Left kidney (tissue), 8 donors: ENCODE data around the gene BIVM. TPM values are rescaled to one million over a fixed set of nuclear protein-coding genes. Genes with fewer than 3 reads are reported as not detected.
"Not testable (repeated sequence)": the region's sequence is repeated elsewhere in the genome, so short reads cannot be mapped to it uniquely, and the experiment has no call there.

Experiments used
- DNase-seq: peaks from one replicate; pipeline ENCODE4 v3.0.0-alpha.2; 2013
- long read RNA-seq, 8 donors: transcript quantifications; one replicate each; lab custom pipeline, GENCODE V29; 2026
- polyA plus RNA-seq: library from polyadenylated mRNA; unstranded; fragments of 120-200 nt; gene quantifications from one replicate; pipeline ENCODE4 v1.2.1, GENCODE V29; 2013; ENCODE audit not compliant: insufficient read length

Gene BIVM
- 78.5 TPM for polyA plus RNA-seq
- long read RNA-seq, donor 1, partial matches to known transcripts = 0 of 5 reads
- long read RNA-seq, donor 1, other reads (novel, unspliced or antisense) = 0 of 5 reads
- long read RNA-seq, donor 2, partial matches to known transcripts = 0 of 3 reads
- long read RNA-seq, donor 2, other reads (novel, unspliced or antisense) = 0 of 3 reads
- long read RNA-seq, donor 3, partial matches to known transcripts = 0 of 3 reads
- long read RNA-seq, donor 3, other reads (novel, unspliced or antisense) = 0 of 3 reads
- long read RNA-seq, donor 4, partial matches to known transcripts = 0 of 1 reads
- long read RNA-seq, donor 4, other reads (novel, unspliced or antisense) = 0 of 1 reads
- long read RNA-seq, donor 5, partial matches to known transcripts = 0 of 1 reads
- long read RNA-seq, donor 5, other reads (novel, unspliced or antisense) = 0 of 1 reads
- long read RNA-seq, donor 6, partial matches to known transcripts = 0 of 1 reads
- long read RNA-seq, donor 6, other reads (novel, unspliced or antisense) = 0 of 1 reads
- long read RNA-seq, donor 7, partial matches to known transcripts = 0 of 4 reads
- long read RNA-seq, donor 7, other reads (novel, unspliced or antisense) = 0 of 4 reads
- long read RNA-seq, donor 8, partial matches to known transcripts = 0 of 3 reads
- long read RNA-seq, donor 8, other reads (novel, unspliced or antisense) = 0 of 3 reads

- DNase-seq = peak; percentile 92
Observed at GRCh38 chr13:102798581-102799425, at the start of gene BIVM, which contains the start of gene POGLUT2. Gene BIVM, plus strand, starts transcription at chr13:102799119. Its CDS starts 8,149 bp downstream, at chr13:102807268. Gene POGLUT2, minus strand, starts transcription at chr13:102798976. Its CDS starts 306 bp downstream, at chr13:102798670.

- no peak for DNase-seq
Observed at GRCh38 chr13:102751886-102752285, 47.0 kb upstream of the BIVM start.

- no peak for DNase-seq
Observed at GRCh38 chr13:102757006-102757405, 41.9 kb upstream of the BIVM start.

GRCh38 chr13:102758842-102759241, 40.1 kb upstream of the BIVM start:
- no peak for DNase-seq

- no peak for DNase-seq
Observed at GRCh38 chr13:102761071-102761470, 37.8 kb upstream of the BIVM start.

- no peak for DNase-seq
Observed at GRCh38 chr13:102763741-102764140, 35.2 kb upstream of the BIVM start.

GRCh38 chr13:102768909-102769308, 30.0 kb upstream of the BIVM start:
- DNase-seq = no peak

- no peak for DNase-seq
Observed at GRCh38 chr13:102769679-102770078, 29.2 kb upstream of the BIVM start.

- DNase-seq = no peak
Observed at GRCh38 chr13:102770435-102770834, 28.5 kb upstream of the BIVM start.

GRCh38 chr13:102771298-102772041, 27.4 kb upstream of the BIVM start:
- DNase-seq = no peak

- DNase-seq = no peak
Observed at GRCh38 chr13:102772042-102772425, 26.9 kb upstream of the BIVM start.

GRCh38 chr13:102773441-102774213, 25.3 kb upstream of the BIVM start, which contains the start of gene TEX30:
Gene TEX30, minus strand, starts transcription at chr13:102773786. Its CDS starts 3,760 bp downstream, at chr13:102770026.
- DNase-seq = peak; percentile 81

GRCh38 chr13:102774214-102774568, 24.7 kb upstream of the BIVM start:
- DNase-seq = no peak

GRCh38 chr13:102774591-102775520, 24.1 kb upstream of the BIVM start:
- no peak for DNase-seq

GRCh38 chr13:102776271-102776670, 22.6 kb upstream of the BIVM start:
- no peak for DNase-seq

- DNase-seq = no peak
Observed at GRCh38 chr13:102777736-102778135, 21.2 kb upstream of the BIVM start.

GRCh38 chr13:102779436-102780159, 19.3 kb upstream of the BIVM start:
- DNase-seq = no peak

- not testable (repeated sequence) for DNase-seq
Observed at GRCh38 chr13:102780656-102781055, 18.3 kb upstream of the BIVM start.

- DNase-seq = no peak
Observed at GRCh38 chr13:102781591-102781990, 17.3 kb upstream of the BIVM start.
